AG04450 (cell line): ENCODE measurements around the gene SEC23B. TPM values are rescaled to one million over a fixed set of nuclear protein-coding genes. Genes with fewer than 3 reads are reported as not detected.

Experiments
- CTCF ChIA-PET: fragments of 300-600, 350-600 bp; formaldehyde crosslinking; extraction: SDS; loops from one replicate; lab custom pipeline; 2022; ENCODE audit warnings: antibody characterized with exemption, inconsistent platforms; lab: Charles Lee
- POLR2A ChIA-PET: fragments of 350-600 bp; formaldehyde crosslinking; extraction: SDS; loops from one replicate; lab custom pipeline; 2021; ENCODE audit warnings: antibody characterized with exemption, inconsistent platforms; lab: Yijun Ruan, JAX
- DNase-seq: peaks from one replicate; pipeline ENCODE4 v3.0.0-alpha.2; 2011; ENCODE audit warnings: low read depth, low spot score
- H3K27ac ChIP-seq: one replicate; pipeline ENCODE4 v1.5.1; 2012; ENCODE audit warnings: low read depth, low read length, control low read depth
- H3K27me3 ChIP-seq: one replicate; pipeline ENCODE4 v1.6.0; 2012; ENCODE audit warnings: low read length; ENCODE audit not compliant: control insufficient read depth, insufficient read depth
- H3K4me3 ChIP-seq: 2 replicates; pipeline ENCODE4 v1.5.1; 2011; ENCODE audit warnings: mild to moderate bottlenecking, low read depth, low read length, control low read depth
- H3K9me3 ChIP-seq: 2 replicates; pipeline ENCODE4 v1.5.1; 2012; ENCODE audit warnings: low read length; ENCODE audit not compliant: control insufficient read depth, insufficient read depth
- CTCF ChIP-seq: IDR thresholded peaks from 2 replicates; pipeline ENCODE4 v1.5.1; 2011; ENCODE audit warnings: low read depth, low read length, control low read depth, inconsistent platforms
- polyA plus RNA-seq: library from polyadenylated mRNA; depleted of rRNA; stranded (reverse); fragments of >200 nt; gene quantifications from 2 replicates; pipeline ENCODE4 v1.2.3, GENCODE V29; 2011; rRNA removed
- small RNA-seq: library from RNA; depleted of rRNA; stranded (forward); fragments of <200 nt; gene quantifications from one replicate; pipeline ENCODE3, GENCODE V24; 2012; ENCODE audit warnings: low read depth; ENCODE audit not compliant: insufficient read length

SEC23B gene
- polyA plus RNA-seq, 1 experiment: 58.2 TPM

GRCh38 chr20:18589941-18590674 is 82.4 kb downstream of the SEC23B start:
- ChIA-PET POLR2A (no interaction called here), CTCF (interaction anchor here (1.1 kb wide), 2 partner anchors 8 to 97 kb away, joined by 3 read pairs; no protein-coding TSS in a partner anchor)
- Histone ChIP-seq H3K27ac (no peak overlapping the region), H3K27me3 (no peaks in the 10 kb centered on the region), H3K9me3 (no peaks in the 10 kb centered on the region), H3K4me3 (no peak overlapping the region)
- no peak for DNase-seq
- no peak for TF ChIP-seq CTCF

GRCh38 chr20:18596270-18596669 is 88.5 kb downstream of the SEC23B start:
- Histone ChIP-seq H3K27me3 (no peaks in the 10 kb centered on the region), H3K9me3 (no peaks in the 10 kb centered on the region; the same call in none of the 2 replicates), H3K4me3 (no peak overlapping the region), H3K27ac (no peak overlapping the region)
- TF ChIP-seq CTCF: no peak
- ChIA-PET POLR2A (no interaction called here), CTCF (no interaction called here)
- no peak for DNase-seq

DNA sequence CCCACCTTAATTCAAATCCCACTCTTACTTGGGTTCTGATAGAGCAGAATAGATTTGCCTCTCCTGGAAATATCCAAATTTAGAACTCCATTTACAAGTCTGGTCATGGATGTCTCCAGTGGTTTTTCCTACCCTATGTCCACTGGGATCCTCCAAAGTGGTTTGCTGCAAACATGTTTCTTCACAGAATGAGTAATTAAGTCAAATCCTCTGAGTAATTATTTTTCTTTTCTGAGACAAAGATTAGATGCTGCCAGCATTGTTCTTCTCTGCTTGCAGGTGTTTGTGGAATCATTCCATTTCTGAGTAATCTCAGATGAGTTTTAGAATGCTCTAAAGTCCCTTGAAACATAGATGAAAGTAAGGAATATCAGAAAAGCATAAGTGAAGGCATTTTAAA is 102.0 kb downstream of the SEC23B start:
- Histone ChIP-seq H3K9me3 (no peaks in the 10 kb centered on the region), H3K27ac (no peak overlapping the region), H3K27me3 (no peaks in the 10 kb centered on the region), H3K4me3 (no peak overlapping the region)
- DNase-seq: no peak
- TF ChIP-seq CTCF: no peak
- POLR2A ChIA-PET: no interaction called here
- CTCF ChIA-PET: no interaction called here

Small RNA genes lying within 50 kb of the gene (small RNA-seq; reads per million reads assigned to genes)
- gene MIR3192 (not detected), gene RN7SL638P (not detected), gene RNU6ATAC34P (not detected)

Other genes with a start within 250 kb of the SEC23B start
- 13.3 and 15.0 TPM in 2 replicates for gene ZNF133, start 219.4 kb upstream of the SEC23B start, polyA plus RNA-seq
- gene DZANK1, start 40.9 kb upstream of the SEC23B start, polyA plus RNA-seq: 1.8 TPM in 2 replicates
- gene POLR3F, start 40.5 kb upstream of the SEC23B start, polyA plus RNA-seq: 7.2 and 10.6 TPM in 2 replicates
- gene RBBP9, start 10.7 kb upstream of the SEC23B start, polyA plus RNA-seq: 14.5 and 19.7 TPM in 2 replicates
- gene SMIM26, start 59.5 kb downstream of the SEC23B start, polyA plus RNA-seq: 113 and 138 TPM in 2 replicates
- gene DTD1, start 80.1 kb downstream of the SEC23B start, polyA plus RNA-seq: 50.0 and 52.1 TPM in 2 replicates